A673 (cell line): ENCODE results near the gene ZMYND11. TPM values are rescaled to one million over a fixed set of nuclear protein-coding genes. Genes with fewer than 3 reads are reported as not detected.
A peak's percentile ranks its signal among the peaks of the same experiment; 100 is the strongest.

Source experiments
- BruUV-seq: library from RNA; stranded (reverse); fragments of 400-500 nt; replicated peaks from 2 replicates; lab custom pipeline; 2021; lab: Mats Ljungman, UMichigan
- CTCF ChIA-PET: fragments of 300-600 bp; sonication (Branson Sonifier 250); formaldehyde crosslinking; loops from one replicate; lab custom pipeline; 2022; ENCODE audit warnings: antibody characterized with exemption; lab: Charles Lee
- POLR2A ChIA-PET: fragments of 300-600 bp; sonication (Branson Sonifier 250); formaldehyde crosslinking; loops from one replicate; lab custom pipeline; 2022; ENCODE audit warnings: antibody characterized with exemption; ENCODE audit not compliant: low non-redundant PET; lab: Charles Lee
- DNase-seq: peaks from one replicate; pipeline ENCODE4 v3.0.0-alpha.2; 2015; ENCODE audit warnings: low spot score
- H3K27ac ChIP-seq: fragments of 200-600 bp; sonication (generic); 2 replicates; pipeline ENCODE4 v1.5.1; 2016; ENCODE audit warnings: mixed run types, low read depth, mild to moderate bottlenecking, mixed read lengths, antibody characterized with exemption, low read length; ENCODE audit not compliant: poor library complexity, severe bottlenecking
- H3K27me3 ChIP-seq: fragments of 200-600 bp; sonication (generic); replicated peaks from 2 replicates; pipeline ENCODE4 v1.6.1; 2017; ENCODE audit warnings: mixed run types, low read depth, mild to moderate bottlenecking, mixed read lengths, antibody characterized with exemption, low read length; ENCODE audit not compliant: insufficient read depth, poor library complexity
- H3K36me3 ChIP-seq: fragments of 200-600 bp; sonication (generic); 2 replicates; pipeline ENCODE4 v1.6.1; 2016; ENCODE audit warnings: mixed run types, mild to moderate bottlenecking, mixed read lengths, antibody characterized with exemption, low read length; ENCODE audit not compliant: insufficient read depth, poor library complexity, severe bottlenecking
- H3K4me1 ChIP-seq: fragments of 200-600 bp; sonication (generic); 2 replicates; pipeline ENCODE4 v1.6.1; 2017; ENCODE audit warnings: mixed run types, mild to moderate bottlenecking, mixed read lengths, antibody characterized with exemption, low read length; ENCODE audit not compliant: insufficient read depth, poor library complexity, severe bottlenecking
- H3K4me3 ChIP-seq: fragments of 200-600 bp; sonication (generic); 2 replicates; pipeline ENCODE4 v1.5.1; 2016; ENCODE audit warnings: low read depth, mixed run types, mild to moderate bottlenecking, mixed read lengths, low read length; ENCODE audit not compliant: poor library complexity, severe bottlenecking
- H3K9me3 ChIP-seq: fragments of 200-600 bp; sonication (generic); 2 replicates; pipeline ENCODE4 v1.6.1; 2016; ENCODE audit warnings: mixed run types, low read depth, mild to moderate bottlenecking, mixed read lengths, antibody characterized with exemption, low read length; ENCODE audit not compliant: poor library complexity, severe bottlenecking
- CTCF ChIP-seq: fragments of 300-800, 200-600 bp; sonication (generic); conservative IDR thresholded peaks from 2 replicates; pipeline ENCODE4 v1.5.1; 2017; ENCODE audit warnings: low read depth, mild to moderate bottlenecking, antibody characterized with exemption, low read length, moderate library complexity, mixed read lengths
- EZH2 ChIP-seq: fragments of 200-600 bp; sonication (generic); IDR thresholded peaks from 2 replicates; pipeline ENCODE4 v1.6.1; 2017; ENCODE audit warnings: borderline replicate concordance, low read depth, mild to moderate bottlenecking, mixed read lengths, antibody characterized with exemption, low read length; ENCODE audit not compliant: poor library complexity, severe bottlenecking
- intact Hi-C: fragments of 100-400 bp; cut with micrococcal nuclease; formaldehyde crosslinking; loops from one replicate; pipeline ENCODE4 v1.10.0; 2022; ENCODE audit not compliant: unreplicated experiment
- total RNA-seq: library from RNA; stranded (reverse); gene quantifications from 2 replicates; pipeline ENCODE4 v1.2.3, GENCODE V29; 2021

The ZMYND11 gene
- total RNA-seq, 1 experiment from 2014 or later = 82.8 TPM

- Histone ChIP-seq H3K27me3 (no peaks in the 10 kb centered on the region), H3K4me1 (no peaks in the 10 kb centered on the region), H3K27ac (no peak overlapping the region), H3K4me3 (no peak overlapping the region), H3K36me3 (peaks cover 5% of the 10 kb centered on the region), H3K9me3 (no peaks in the 10 kb centered on the region)
- DNase-seq = no peak
- no TSS peak for BruUV-seq
- CTCF ChIA-PET = no interaction called here
- TF ChIP-seq CTCF = peak; percentile 56
- TF ChIP-seq EZH2 = no peak
- intact Hi-C loops = no loop called here
- POLR2A ChIA-PET = no interaction called here
Observed at GRCh38 chr10:209357-209756, 74.1 kb downstream of the ZMYND11 start.

- no peak for DNase-seq
- H3K27ac ChIP-seq = no peak overlapping the region
- ChIA-PET CTCF (no interaction called here), POLR2A (no interaction called here)
- BruUV-seq = no TSS peak
- no peaks in the 10 kb centered on the region for H3K27me3 ChIP-seq
- no peaks in the 10 kb centered on the region for H3K9me3 ChIP-seq
- intact Hi-C loops = no loop called here
- no peak for TF ChIP-seq EZH2
- TF ChIP-seq CTCF = no peak
- no peak overlapping the region for H3K4me3 ChIP-seq
- no peaks in the 10 kb centered on the region for H3K4me1 ChIP-seq
- peaks cover 5% of the 10 kb centered on the region for H3K36me3 ChIP-seq
Observed at GRCh38 chr10:210297-210696, 75.0 kb downstream of the ZMYND11 start.

GRCh38 chr10:215444-215843 is 80.2 kb downstream of the ZMYND11 start:
- ChIA-PET POLR2A (no interaction called here), CTCF (no interaction called here)
- H3K9me3 ChIP-seq = no peaks in the 10 kb centered on the region
- H3K36me3 ChIP-seq = peaks cover 4% of the 10 kb centered on the region
- no peaks in the 10 kb centered on the region for H3K27me3 ChIP-seq
- peaks cover 12% of the 10 kb centered on the region for H3K4me1 ChIP-seq
- TF ChIP-seq CTCF (no peak), EZH2 (no peak)
- no peak overlapping the region for H3K4me3 ChIP-seq
- BruUV-seq = no TSS peak
- no peak overlapping the region for H3K27ac ChIP-seq
- intact Hi-C loops = no loop called here
- DNase-seq = no peak
